DND-41 (cell line): ENCODE measurements around the gene RAD17.

Source experiments
- CTCF ChIP-seq: IDR thresholded peaks from 2 replicates; pipeline ENCODE4 v1.5.1; 2012; ENCODE audit warnings: borderline replicate concordance, low read length, moderate library complexity, mild to moderate bottlenecking; ENCODE audit not compliant: poor library complexity, severe bottlenecking; ENCODE audit errors: extremely low read depth
- EZH2 ChIP-seq: IDR thresholded peaks from 3 replicates; pipeline ENCODE4 v1.6.1; 2012; ENCODE audit warnings: borderline replicate concordance, low read depth, mild to moderate bottlenecking, moderate library complexity, low read length, inconsistent platforms; ENCODE audit not compliant: severe bottlenecking

- TF ChIP-seq CTCF (no peak), EZH2 (no peak)
Observed at GRCh38 chr5:69368458-69369339, 919 bp upstream of the RAD17 start.
